Neural cell (in vitro differentiated cells): ENCODE results near the gene MAVS. TPM values are rescaled to one million over a fixed set of nuclear protein-coding genes. Genes with fewer than 3 reads are reported as not detected.

Source experiments
- H2AFZ ChIP-seq: fragments of 200-600, 300-800 bp; sonication (generic), shearing (Covaris generic); 2 replicates; pipeline ENCODE4 v1.6.0; 2014; ENCODE audit warnings: low read depth, mild to moderate bottlenecking, antibody characterized with exemption, low read length, moderate library complexity
- H3F3A ChIP-seq: fragments of 200-600 bp; shearing (Covaris generic); 2 replicates; pipeline ENCODE4 v1.6.1; 2016; ENCODE audit warnings: mild to moderate bottlenecking, moderate library complexity, mixed read lengths, antibody characterized with exemption, low read length; ENCODE audit not compliant: insufficient read depth, poor library complexity, severe bottlenecking
- H3K27ac ChIP-seq: fragments of 200-600, 300-800 bp; sonication (generic), shearing (Covaris generic); 2 replicates; pipeline ENCODE4 v1.5.1; 2014; ENCODE audit warnings: mild to moderate bottlenecking, low read length, moderate library complexity
- H3K27me3 ChIP-seq: fragments of 300-800, 200-600 bp; sonication (generic), shearing (Covaris generic); 2 replicates; pipeline ENCODE4 v1.6.0; 2014; ENCODE audit warnings: mild to moderate bottlenecking, low read depth, low read length, moderate library complexity; ENCODE audit not compliant: insufficient read depth
- H3K36me3 ChIP-seq: fragments of 300-800, 200-600 bp; sonication (generic), shearing (Covaris generic); 2 replicates; pipeline ENCODE4 v1.5.1; 2014; ENCODE audit warnings: mild to moderate bottlenecking, antibody characterized with exemption, low read length, moderate library complexity; ENCODE audit not compliant: insufficient read depth
- H3K4me2 ChIP-seq: fragments of 300-800, 200-600 bp; sonication (generic), shearing (Covaris generic); 2 replicates; pipeline ENCODE4 v1.6.0; 2014; ENCODE audit warnings: mild to moderate bottlenecking, low read length
- H3K4me3 ChIP-seq: fragments of 300-800, 200-600 bp; sonication (generic), shearing (Covaris generic); 2 replicates; pipeline ENCODE4 v1.5.1; 2014; ENCODE audit warnings: mild to moderate bottlenecking, low read length, moderate library complexity
- H3K79me2 ChIP-seq: fragments of 200-600 bp; shearing (Covaris generic); replicated peaks from 2 replicates; pipeline ENCODE4 v1.6.0; 2014; ENCODE audit warnings: mild to moderate bottlenecking, low read length, moderate library complexity; ENCODE audit not compliant: insufficient read depth
- H3K9ac ChIP-seq: fragments of 300-800, 200-600 bp; sonication (generic), shearing (Covaris generic); 2 replicates; pipeline ENCODE4 v1.6.1; 2016; ENCODE audit warnings: mild to moderate bottlenecking, low read length, mixed read lengths
- H3K9me2 ChIP-seq: fragments of 200-600 bp; shearing (Covaris generic); 2 replicates; pipeline ENCODE4 v1.6.1; 2016; ENCODE audit warnings: mild to moderate bottlenecking, low read length, mixed read lengths; ENCODE audit not compliant: insufficient read depth
- H3K9me3 ChIP-seq: fragments of 200-600, 300-800 bp; sonication (generic), shearing (Covaris generic); 2 replicates; pipeline ENCODE4 v1.6.1; 2016; ENCODE audit warnings: mild to moderate bottlenecking, mixed run types, low read length, moderate library complexity, mixed read lengths
- H4K20me1 ChIP-seq: fragments of 200-600 bp; shearing (Covaris generic); 2 replicates; pipeline ENCODE4 v1.6.1; 2016; ENCODE audit warnings: mild to moderate bottlenecking, mixed run types; ENCODE audit not compliant: insufficient read depth
- CTCF ChIP-seq: fragments of 450-650 bp; IDR thresholded peaks from 2 replicates; pipeline ENCODE4 v1.5.1; 2014; ENCODE audit warnings: antibody characterized with exemption, mild to moderate bottlenecking, moderate library complexity; ENCODE audit not compliant: poor library complexity, severe bottlenecking
- EP300 ChIP-seq: fragments of 450-650 bp; conservative IDR thresholded peaks from 2 replicates; pipeline ENCODE4 v1.6.1; 2014; ENCODE audit warnings: antibody characterized with exemption, mild to moderate bottlenecking, moderate library complexity; ENCODE audit not compliant: poor library complexity, severe bottlenecking
- EZH2 ChIP-seq: fragments of 200-600, 300-800 bp; shearing (Covaris generic), sonication (generic); IDR thresholded peaks from 2 replicates; pipeline ENCODE4 v1.6.1; 2014; ENCODE audit warnings: antibody characterized with exemption, low read length, borderline replicate concordance, mild to moderate bottlenecking; ENCODE audit not compliant: insufficient read depth, poor library complexity, severe bottlenecking
- MXI1 ChIP-seq: fragments of 450-650 bp; conservative IDR thresholded peaks from 2 replicates; pipeline ENCODE4 v1.6.1; 2014; ENCODE audit warnings: antibody characterized with exemption, mild to moderate bottlenecking; ENCODE audit not compliant: poor library complexity, severe bottlenecking
- POLR2AphosphoS5 ChIP-seq: IDR thresholded peaks from 2 replicates; pipeline ENCODE4 v1.6.1; 2012
- RAD21 ChIP-seq: fragments of 450-650 bp; conservative IDR thresholded peaks from 2 replicates; pipeline ENCODE4 v1.6.1; 2014; ENCODE audit warnings: antibody characterized with exemption, mild to moderate bottlenecking, moderate library complexity
- SMC3 ChIP-seq: fragments of 450-650 bp; conservative IDR thresholded peaks from 2 replicates; pipeline ENCODE4 v1.6.1; 2014; ENCODE audit warnings: antibody characterized with exemption, mild to moderate bottlenecking, moderate library complexity; ENCODE audit not compliant: poor library complexity
- TAF1 ChIP-seq: IDR thresholded peaks from 2 replicates; pipeline ENCODE4 v1.6.1; 2012; ENCODE audit warnings: low read depth
- polyA plus RNA-seq: library from polyadenylated mRNA; depleted of rRNA; stranded (reverse); fragments of >200 nt; gene quantifications from 2 replicates; pipeline ENCODE4 v1.2.3, GENCODE V29; 2014
- TF ChIP-seq, protein P1 (sequence below): IDR thresholded peaks from 2 replicates; pipeline ENCODE4 v1.6.1; 2012; ENCODE audit warnings: borderline replicate concordance

MAVS gene
- polyA plus RNA-seq, 1 donor from 2014 or later: 5.4 TPM

GRCh38 chr20:3826420-3826819 is 20.2 kb upstream of the MAVS start:
- H3K9me3 ChIP-seq: no peaks in the 10 kb centered on the region
- no peak overlapping the region for H3K9ac ChIP-seq
- H3K4me3 ChIP-seq: no peak overlapping the region
- H3K4me2 ChIP-seq: no peak overlapping the region
- no peak overlapping the region for H3K27ac ChIP-seq
- H4K20me1 ChIP-seq: no peaks in the 10 kb centered on the region
- H3F3A ChIP-seq: no peaks in the 10 kb centered on the region
- no peaks in the 10 kb centered on the region for H3K27me3 ChIP-seq
- no peaks in the 10 kb centered on the region for H3K36me3 ChIP-seq
- H3K79me2 ChIP-seq: no peaks in the 10 kb centered on the region
- H2AFZ ChIP-seq: no peak overlapping the region
- no peaks in the 10 kb centered on the region for H3K9me2 ChIP-seq
- TF ChIP-seq EZH2 (no peak), TAF1 (no peak), POLR2AphosphoS5 (no peak), SMC3 (no peak), CTCF (no peak), EP300 (no peak), RAD21 (no peak), MXI1 (no peak)
- TF ChIP-seq, protein P1, sequence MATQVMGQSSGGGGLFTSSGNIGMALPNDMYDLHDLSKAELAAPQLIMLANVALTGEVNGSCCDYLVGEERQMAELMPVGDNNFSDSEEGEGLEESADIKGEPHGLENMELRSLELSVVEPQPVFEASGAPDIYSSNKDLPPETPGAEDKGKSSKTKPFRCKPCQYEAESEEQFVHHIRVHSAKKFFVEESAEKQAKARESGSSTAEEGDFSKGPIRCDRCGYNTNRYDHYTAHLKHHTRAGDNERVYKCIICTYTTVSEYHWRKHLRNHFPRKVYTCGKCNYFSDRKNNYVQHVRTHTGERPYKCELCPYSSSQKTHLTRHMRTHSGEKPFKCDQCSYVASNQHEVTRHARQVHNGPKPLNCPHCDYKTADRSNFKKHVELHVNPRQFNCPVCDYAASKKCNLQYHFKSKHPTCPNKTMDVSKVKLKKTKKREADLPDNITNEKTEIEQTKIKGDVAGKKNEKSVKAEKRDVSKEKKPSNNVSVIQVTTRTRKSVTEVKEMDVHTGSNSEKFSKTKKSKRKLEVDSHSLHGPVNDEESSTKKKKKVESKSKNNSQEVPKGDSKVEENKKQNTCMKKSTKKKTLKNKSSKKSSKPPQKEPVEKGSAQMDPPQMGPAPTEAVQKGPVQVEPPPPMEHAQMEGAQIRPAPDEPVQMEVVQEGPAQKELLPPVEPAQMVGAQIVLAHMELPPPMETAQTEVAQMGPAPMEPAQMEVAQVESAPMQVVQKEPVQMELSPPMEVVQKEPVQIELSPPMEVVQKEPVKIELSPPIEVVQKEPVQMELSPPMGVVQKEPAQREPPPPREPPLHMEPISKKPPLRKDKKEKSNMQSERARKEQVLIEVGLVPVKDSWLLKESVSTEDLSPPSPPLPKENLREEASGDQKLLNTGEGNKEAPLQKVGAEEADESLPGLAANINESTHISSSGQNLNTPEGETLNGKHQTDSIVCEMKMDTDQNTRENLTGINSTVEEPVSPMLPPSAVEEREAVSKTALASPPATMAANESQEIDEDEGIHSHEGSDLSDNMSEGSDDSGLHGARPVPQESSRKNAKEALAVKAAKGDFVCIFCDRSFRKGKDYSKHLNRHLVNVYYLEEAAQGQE: no peak

- Histone ChIP-seq H3K27ac (no peak overlapping the region), H3K79me2 (no peaks in the 10 kb centered on the region)
Measured at GRCh38 chr20:3828798-3829197, 17.8 kb upstream of the MAVS start.

More at GRCh38 chr20:3828798-3829197, 17.8 kb upstream of the MAVS start:
- Histone ChIP-seq H3K9me2 (no peaks in the 10 kb centered on the region), H4K20me1 (no peaks in the 10 kb centered on the region), H3K9me3 (no peaks in the 10 kb centered on the region), H3K4me3 (no peak overlapping the region), H3K9ac (no peak overlapping the region), H3K36me3 (no peaks in the 10 kb centered on the region), H2AFZ (no peak overlapping the region), H3K27me3 (no peaks in the 10 kb centered on the region), H3F3A (no peaks in the 10 kb centered on the region), H3K4me2 (no peak overlapping the region)
- TF ChIP-seq EZH2: no peak
- TF ChIP-seq, protein P1: no peak
- no peak for TF ChIP-seq TAF1
- TF ChIP-seq EP300: no peak
- no peak for TF ChIP-seq POLR2AphosphoS5
- TF ChIP-seq CTCF: no peak
- TF ChIP-seq RAD21: no peak
- TF ChIP-seq MXI1: no peak
- no peak for TF ChIP-seq SMC3
